NCI-H2107 (cell line): Measurements from ENCODE around the gene SRSF3.
"Not testable (repeated sequence)": the region's sequence is repeated elsewhere in the genome, so short reads cannot be mapped to it uniquely, and the experiment has no call there.

ENCODE experiments used
- DNase-seq: peaks from one replicate; lab custom pipeline; 2025; lab: John Stamatoyannopoulos, UW

The SRSF3 gene

DNA sequence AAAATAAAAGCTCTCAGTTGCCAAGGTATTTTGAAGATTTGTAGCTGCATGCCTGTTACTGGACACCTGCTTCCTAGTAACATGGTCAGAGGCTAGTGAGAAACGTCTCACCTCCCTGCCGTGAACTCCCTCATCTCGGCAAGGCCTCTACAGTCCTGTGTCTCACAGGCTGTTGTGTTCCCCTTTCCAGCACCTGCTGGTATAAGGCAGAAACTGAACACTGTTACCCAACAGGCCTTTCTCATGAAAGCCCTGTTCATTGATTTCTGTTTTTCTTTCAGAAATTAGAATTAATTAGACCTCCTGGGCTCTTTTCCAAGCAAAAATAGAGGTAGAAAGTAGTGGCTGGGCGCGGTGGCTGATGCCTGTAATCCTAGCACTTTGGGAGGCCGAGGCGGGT, 17.6 kb upstream of the SRSF3 start:
- DNase-seq, result no peak

DNA sequence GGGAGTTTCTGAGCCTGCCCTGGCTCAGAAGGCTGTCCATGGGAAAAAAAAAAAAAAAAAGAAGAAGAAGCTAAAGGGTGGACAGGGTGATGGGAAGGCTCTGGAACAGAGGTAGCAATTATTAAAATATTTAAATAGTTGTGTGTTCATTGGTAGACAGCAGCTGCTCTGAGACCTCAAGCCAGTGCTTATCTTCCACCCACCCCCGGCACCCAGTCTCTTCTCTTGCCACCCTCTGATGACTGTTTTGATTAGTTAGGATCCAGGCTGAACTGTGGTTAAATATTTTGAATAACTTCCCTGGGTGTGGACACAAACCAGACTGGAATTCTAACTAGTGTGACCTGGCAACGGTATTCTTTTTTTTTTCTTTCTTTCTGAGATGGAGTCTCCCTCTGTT, 16.9 kb upstream of the SRSF3 start:
- no peak for DNase-seq

DNA sequence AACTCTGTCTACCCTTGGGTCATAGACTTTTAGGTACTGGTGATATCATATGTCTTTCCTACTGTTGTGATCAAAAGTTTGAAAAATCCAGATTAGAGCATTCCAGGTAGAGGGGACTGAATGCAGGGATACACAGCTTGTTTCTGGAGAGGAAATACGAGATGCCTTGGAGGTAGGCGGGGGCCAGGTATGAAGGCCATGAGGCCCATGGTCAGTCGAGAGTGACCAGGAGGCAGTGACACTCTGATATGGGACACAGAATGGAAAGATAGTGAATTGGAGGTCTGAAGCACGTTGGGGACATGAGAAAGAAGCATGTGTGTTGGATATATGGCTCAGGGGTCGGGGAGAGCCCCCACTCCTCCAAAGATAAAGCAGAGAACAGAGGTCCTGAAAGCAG, 16.1 kb upstream of the SRSF3 start:
- DNase-seq, result no peak

DNA sequence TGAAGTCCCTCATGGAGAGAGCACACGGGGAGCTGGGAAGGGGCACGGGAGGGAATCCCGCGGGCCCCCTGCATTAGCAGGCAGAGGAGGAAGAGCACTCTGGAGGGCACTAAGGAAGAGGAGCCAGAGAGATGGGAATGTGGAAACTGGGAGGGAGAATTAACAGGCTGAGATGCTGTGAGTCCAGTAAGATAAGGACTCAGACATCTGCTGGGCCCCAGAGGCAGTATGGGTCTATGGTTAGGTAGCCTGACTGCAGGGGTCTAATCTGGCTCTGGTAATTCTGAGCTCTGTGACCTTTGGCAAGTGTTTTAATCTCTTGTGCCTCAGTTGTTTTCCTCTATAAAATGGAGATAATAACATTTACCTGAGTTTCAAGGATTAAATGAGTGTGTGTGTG, 15.7 kb upstream of the SRSF3 start:
- no peak for DNase-seq

DNA sequence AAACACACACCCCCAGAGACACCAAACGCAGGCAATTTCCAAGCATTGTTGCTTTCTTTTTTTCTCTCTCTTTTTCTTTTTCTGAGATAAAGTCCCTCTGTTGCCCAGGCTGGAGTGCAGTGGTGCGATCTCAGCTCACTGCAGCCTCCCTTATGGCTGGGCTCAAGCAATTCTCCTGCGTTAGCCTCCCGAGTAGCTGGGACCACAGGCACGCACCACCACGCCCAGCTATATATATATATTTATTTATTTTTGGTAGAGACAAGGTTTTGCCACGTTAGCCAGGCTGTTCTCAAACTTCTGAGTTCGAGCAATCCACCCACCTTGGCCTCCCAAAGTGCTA, 14.0 kb upstream of the SRSF3 start:
- no peak for DNase-seq

DNA sequence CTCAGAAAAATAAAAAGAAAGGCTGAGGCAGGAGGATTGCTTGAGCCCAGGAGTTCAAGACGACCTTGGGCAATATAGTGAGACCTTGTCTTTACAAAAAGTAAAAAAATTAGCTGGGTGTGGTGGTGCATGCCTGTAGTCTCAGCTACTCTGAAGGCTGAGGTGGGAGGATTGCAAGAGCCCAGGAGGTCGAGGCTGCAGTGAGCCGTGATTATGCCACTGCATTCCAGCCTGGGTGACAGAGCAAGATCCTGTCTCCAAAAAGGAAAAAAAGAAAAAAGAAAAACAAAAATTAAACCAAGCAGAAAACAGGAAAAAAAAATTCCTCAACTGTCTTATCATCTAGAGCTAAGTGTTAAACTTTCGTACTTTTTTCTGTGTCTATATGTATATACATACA, 12.4 kb upstream of the SRSF3 start:
- no peak for DNase-seq

DNA sequence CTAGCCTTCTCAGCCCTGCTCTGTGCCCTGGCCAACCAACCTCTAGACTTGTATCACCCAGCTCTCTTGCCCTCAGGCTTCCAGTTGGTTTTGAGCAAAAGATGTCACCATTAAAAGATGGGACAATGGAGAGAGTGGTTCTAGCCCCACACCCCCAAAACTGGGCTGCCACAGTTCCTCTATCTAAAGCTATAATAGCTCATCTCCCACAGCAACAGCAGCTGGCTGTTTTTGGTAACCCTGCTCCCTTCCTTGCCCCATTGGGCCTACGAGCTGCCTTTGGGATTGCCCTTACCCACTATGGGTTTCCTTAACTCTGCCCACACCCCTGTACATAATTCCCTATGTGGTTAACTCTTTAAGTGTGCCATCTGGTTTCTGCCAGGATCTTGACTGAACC, 7.6 kb upstream of the SRSF3 start:
- DNase-seq, result no peak

DNA sequence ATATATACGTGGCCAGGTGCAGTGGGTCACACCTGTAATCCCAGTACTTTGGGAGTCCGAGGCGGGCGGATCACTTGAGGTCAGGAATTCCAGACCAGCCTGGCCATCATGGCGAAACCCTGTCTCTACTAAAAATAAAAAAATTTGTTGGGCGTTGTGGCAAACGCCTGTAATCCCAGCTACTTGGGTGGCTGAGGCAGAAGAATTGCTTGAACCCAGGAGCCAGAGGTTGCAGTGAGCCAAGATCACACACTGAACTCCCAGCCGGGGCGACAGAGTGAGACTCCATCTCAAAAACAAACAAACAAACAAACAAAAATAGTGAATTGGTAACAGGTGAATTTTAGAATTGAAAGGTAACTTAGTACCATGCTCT, 5.1 kb upstream of the SRSF3 start:
- DNase-seq, result not testable (repeated sequence)

DNA sequence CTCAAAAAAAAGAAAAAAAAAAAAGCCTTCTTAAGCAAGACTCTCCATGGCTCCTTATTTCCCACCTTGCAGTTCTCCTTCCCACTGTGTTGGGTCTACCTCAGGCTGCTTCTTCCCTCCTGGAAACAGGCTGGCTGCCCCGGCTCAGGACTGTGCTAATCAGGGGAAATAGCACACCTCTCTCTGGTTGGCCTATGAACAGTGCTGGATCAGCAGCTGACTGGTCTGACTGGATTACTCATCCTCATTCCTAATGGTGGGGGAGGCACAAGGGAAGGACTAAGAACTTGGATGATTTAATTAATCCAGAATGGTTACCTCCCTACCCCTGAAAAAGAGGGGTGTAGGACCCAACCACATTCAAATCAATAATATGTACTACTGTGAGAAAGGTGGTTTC, 3.9 kb upstream of the SRSF3 start:
- no peak for DNase-seq

DNA sequence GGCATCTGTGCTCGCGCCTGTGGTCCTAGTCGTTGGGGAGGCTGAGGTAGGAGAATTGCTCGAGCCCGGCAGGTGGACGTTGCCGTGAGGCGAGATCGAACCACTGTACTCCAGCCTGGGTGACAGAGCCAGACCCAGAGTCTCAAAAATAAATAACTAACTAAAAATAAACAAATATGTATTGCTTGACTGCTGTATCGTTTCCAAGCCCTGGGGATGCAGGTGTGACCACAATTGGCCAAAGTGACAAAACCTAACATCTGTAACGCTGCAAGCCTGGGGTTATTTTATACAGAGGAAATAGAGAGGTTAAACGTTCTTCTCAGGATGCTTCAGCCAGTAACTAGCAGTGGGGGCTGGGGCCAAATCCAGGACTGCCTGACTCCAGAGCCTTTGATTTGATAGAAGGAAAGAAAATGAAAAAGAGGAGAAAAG, 1.9 kb upstream of the SRSF3 start:
- no peak for DNase-seq

DNA sequence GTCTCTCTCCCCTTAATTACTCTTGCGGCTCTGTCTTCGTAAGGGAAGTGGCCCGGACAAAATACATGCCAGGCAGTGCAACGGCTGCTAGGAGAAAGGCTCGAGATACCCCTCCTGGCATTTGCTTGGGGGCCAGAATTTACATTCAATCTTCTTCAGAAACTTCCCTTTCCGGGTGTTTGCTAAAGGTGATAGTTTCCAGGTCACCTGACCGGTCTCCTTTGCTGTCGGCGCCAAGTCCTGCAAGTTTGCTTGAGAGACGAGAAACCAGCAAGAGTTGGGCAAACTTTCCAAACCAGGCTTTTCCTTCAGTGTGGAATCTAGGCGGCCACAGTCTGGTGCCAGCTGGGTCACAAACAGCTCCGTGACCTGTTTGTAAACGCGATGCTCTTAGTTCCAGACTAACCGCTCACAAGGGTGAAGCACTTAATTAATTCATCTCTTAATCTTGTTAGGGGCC, 563 bp upstream of the SRSF3 start:
- DNase-seq, result no peak

DNA sequence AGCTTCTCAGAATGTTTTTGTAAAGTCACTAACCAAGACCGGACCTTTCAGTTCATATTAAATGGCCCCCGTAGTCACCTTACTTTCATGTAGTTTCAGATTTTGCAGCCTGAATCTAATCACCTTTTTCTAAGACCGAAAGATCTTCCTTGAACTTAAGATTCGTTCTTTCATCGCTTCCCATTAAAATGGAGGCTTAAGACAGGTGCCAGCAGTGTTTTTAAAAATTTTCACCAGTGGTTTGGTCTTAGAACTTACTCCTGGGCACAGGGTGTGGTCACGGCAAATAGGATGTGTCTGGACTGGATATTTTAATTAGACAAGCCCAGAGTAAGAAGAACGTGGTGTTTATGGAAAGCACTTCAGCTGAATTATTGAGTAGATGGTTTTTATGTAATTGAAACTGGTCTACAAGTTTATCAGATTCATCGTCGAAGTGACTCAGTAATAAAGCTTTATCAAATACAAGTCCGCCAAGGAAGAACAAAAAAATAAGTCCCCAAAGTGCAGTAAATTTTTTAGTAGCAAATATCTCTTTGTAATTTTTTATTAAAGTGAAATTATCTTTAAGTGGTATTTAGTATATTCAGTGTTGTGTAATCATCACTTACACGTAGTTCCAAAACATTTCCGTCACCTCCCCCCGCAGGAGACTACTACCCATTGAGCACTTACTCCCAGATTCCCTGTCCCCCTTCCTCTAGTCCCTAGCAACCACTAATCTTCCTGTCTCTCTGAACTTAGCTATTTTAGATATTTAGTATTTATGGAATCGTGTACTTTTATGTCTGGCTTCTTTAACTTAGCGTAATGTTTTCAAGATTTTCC, 868 bp downstream of the SRSF3 start:
- no peak for DNase-seq

DNA sequence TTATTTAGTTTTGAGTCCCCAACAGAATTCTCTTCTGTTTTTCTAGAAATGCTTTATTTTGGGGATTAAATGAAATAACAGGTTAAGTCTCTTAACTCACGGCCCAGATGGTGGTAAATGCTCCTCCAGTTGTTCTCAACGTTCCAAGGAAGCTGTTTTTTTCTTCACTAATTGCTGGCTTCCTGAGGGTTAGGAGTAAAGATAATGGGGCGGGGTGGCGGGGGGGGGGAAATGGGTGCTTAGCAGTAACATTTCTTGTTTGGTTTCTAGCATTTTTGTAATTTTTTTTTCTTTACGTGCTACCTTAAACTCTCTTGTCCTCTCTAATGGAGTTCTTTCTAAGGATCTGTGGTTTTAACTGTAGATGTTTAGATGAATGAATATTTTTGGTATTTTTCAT, 2.2 kb downstream of the SRSF3 start:
- DNase-seq, result no peak

DNA sequence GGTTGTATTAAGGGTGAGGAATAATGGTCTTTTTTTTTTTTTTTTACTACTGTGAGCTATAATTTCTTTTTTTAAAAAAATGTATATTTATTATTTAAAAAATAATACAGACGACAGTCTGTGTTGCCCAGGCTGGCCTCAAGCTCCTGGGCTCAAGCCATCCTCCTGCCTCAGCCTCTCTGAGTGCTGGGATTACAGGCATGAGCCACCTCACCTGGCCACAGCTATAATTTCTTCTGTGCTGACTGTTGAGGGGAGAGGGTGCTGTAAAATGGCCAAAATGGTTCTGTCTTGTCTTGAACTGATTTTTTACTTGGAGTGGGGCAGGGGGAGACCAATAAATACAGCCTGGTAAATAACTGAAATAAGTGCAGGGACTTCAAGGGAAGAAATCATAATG, 3.6 kb downstream of the SRSF3 start:
- no peak for DNase-seq

DNA sequence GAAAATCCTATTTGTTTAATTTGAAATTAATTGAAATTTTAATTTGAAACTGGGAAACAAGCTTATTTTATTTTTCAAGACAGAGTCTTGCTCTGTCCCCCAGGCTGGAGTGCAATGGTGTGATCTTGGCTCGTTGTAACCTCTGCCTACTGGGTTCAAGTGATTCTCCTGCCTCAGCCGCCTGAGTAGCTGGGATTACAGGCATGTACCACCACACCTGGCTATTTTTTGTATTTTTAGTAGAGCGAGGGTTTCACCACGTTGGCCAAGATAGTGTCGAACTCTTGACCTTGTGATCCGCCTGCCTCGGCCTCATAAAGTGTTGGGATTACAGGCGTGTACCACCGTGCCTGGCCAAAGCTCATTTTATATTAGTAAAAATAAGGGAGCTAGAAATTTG, 4.2 kb downstream of the SRSF3 start:
- no peak for DNase-seq

DNA sequence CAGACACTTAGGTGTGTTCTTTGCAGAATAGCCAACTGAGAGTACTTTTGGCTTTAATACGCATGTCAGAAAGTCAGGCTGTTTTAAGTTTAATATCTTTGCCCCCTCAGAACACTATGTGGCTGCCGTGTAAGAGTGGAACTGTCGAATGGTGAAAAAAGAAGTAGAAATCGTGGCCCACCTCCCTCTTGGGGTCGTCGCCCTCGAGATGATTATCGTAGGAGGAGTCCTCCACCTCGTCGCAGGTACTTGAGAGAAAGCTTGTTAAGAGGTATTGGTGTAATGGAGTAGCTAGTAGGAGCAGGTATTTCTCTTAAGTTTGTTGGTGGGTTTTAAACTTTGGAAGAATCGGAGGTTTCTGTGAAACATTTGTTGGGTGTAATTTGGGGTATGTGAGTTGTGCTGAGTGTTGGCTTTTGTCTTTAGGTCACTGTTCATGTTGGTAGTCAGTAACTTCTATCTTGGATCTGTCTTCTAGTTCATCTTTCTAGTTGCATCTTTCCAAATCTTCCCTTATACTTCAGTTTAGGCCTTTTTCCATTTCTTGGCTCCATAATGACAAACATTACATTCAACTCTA, 4.7 kb downstream of the SRSF3 start:
- DNase-seq, result no peak

DNA sequence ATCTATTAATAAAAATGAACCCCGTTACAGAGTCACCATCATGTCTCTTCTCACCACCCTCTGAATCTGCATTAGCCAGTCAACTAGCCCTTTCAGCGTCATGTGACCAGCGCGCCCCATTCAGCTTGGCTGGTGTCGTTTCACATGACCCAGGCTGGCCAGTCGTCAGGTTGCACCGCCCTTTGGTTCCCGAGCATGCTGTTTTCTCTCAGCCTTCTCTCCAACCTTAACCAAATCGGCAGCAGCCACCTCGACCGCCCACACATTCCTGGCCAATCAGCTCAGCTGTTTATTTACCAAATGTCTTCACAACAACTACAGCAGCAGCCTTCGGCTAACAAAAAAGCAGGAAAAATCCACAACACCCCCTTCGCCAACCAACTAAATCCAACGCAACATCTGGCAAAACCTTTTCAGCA, 5.6 kb downstream of the SRSF3 start:
- no peak for DNase-seq

DNA sequence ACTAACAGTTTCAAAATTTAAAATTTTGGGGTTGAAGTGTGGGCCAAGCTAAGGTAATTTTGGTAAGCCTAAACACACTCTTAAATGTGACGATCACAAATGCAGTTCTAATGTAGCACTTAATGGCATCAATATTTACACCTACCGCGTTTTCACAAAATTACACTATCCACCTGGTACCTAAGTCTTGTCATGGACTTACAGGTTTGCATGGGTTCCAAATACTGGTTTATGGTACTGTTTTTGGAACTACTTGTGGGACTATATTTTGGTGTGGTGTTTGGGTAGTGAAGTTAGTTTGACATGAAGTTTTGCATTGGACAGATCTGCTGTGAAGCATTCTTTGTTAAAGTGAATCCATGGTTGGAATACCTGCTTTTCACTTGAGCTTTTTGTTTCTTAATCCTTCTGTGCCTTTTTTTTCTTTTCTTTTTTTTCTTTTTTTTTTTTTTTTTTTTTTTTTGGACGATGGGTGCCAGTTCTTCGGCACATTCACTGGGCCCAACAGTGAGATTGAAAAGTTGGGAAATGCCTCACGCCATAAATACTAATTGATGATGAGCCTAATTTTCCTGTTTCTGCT, 6.5 kb downstream of the SRSF3 start:
- DNase-seq, result no peak

DNA sequence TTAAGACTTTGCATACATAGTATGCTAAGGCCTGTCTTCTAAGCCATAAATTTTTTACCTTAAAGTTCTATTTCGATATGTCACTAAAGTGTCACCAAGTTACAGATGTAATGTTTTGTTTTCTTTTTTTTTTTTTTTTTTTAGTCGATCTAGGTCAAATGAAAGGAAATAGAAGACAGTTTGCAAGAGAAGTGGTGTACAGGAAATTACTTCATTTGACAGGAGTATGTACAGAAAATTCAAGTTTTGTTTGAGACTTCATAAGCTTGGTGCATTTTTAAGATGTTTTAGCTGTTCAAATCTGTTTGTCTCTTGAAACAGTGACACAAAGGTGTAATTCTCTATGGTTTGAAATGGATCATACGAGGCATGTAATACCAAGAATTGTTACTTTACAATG, 7.7 kb downstream of the SRSF3 start:
- not testable (repeated sequence) for DNase-seq

DNA sequence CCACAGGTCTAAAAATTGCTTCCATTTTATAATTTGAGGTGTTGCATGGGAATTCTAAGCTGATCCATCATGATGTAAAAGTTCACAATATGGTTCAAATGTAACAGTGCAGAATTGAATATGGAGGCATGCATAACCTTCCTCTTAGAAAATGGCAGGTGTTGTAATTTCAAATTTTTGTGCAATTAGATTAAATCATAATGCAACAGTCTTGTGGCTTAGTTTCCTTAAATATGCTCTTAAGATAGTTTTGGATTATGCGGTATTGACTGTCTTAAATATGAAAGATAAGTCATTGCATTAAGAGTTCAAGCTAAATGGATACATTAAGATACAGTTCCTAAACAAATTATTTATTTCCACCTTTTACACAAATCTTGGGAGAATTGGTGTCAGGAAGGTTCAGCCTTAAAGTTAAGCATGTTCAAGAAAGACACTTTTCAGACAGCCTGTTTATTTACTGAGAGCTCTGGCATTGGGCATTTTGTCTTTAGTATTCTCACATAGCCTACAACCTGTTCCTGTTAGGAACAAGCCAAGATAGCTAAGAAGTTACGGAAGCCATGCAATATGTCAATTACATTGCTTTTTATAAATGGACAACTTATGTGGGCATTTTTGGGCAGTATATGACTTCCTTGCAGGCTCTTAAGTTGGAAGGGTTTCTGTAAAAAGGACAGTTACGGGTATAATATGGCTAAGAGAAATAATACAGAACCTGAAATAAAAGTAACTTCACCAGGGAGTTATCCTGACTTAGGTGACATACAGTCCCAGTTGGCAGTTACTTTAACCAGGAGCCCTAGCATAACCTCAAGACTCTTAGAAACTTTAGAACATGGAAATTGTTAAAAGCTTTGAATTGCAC, 9.3 kb downstream of the SRSF3 start:
- DNase-seq, result no peak

DNA sequence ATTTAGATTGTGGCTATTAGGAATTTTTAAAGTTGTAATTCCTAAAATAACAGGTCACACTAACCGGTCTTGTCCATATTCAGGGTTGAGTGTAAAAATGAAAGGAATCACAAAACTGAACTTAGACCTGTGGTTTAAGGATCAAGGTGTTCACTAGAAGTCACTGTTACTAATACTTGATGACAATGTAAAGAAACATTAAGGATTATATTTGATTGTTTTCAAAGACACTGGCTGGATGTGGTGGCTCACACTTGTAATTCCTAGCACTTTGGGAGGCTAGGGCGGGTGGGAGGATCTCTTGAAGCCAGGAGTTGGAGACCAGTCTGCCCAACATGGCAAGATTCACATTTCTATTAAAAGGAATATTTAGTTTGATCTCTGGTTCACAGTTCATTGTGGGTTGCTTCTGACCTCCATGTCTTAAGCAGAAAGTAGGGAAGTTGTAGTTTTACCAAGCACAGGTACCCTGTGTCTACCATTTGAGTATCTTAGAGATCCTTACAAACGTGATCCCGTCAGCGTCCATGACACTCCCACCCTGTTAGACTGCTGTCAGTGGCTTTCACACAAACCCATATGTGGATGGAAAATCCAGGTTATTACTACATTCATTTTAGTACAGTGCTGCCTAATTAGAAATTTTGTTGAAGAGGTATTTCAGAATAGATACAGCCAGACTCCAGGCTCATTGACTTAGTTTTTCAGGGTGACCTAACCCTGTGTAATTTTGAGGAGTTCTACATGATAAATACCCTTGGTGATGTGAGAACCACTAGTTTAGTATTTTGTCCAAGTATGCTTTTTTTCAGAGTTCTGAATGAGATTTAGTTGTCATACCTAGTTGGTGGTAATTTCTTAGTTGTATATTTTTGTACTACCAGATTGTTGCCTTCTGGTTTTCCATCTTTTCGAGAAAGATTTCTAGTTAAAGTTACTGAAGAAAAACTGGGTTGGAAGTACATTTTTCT, 10.2 kb downstream of the SRSF3 start:
- no peak for DNase-seq
